ENCODE data around the gene RAD51B.
"Not testable (repeated sequence)": the region's sequence is repeated elsewhere in the genome, so short reads cannot be mapped to it uniquely, and the experiment has no call there.

RAD51B gene

GRCh38 chr14:68757618-68758081 lies 938.1 kb downstream of the RAD51B start:
- no peak for DNase-seq

DNA sequence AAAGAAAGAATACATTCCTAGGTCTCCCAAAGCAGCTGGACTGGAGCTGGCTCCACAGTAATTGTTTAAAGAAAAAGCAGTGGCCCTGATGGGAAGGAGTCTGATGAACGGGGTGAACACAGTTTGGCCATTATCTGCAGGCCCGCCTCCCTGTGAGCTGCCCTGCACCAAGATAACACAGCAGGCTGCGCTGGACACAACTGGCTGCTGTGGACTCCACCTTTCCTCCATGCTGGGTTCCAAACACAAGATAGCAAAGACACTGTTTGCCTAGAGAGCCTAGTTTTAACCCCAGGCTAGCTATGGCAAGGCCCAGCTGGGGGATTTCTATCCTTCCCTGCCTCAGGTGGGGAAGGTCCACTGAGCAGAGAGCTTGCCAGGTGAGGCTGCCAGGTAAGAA lies 938.7 kb downstream of the RAD51B start:
- no peak for DNase-seq

DNA sequence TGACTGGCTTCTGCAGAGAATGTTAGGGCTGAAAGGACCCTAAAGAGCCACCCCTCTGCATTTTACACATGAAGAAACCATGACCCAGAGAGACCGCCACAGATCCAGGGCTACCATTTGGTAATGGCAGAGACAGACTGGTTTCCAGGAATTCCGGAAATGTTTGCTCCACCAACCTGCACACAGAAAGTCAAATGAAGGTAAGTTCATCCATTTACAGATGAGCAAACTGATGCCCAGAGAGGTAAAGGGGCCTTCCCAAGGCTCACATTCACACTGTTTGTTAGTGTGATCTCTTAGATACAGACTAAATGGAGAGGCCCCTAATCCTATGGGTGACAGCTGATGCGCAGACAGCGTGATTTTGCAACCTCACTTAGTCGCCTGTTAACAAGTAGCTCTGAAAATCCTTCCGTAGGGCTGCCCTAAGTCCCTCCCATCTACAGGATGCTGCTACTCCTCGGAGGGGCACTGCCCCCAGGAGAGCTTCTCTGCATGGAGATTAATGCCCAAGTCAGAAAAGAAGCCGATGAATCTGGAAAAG lies 939.5 kb downstream of the RAD51B start:
- DNase-seq = no peak

- no peak for DNase-seq
Observed at GRCh38 chr14:68759937-68760336, 940.4 kb downstream of the RAD51B start.

- no peak for DNase-seq
Observed at GRCh38 chr14:68760761-68761160, 941.2 kb downstream of the RAD51B start.

GRCh38 chr14:68761391-68761790 lies 941.8 kb downstream of the RAD51B start:
- DNase-seq = no peak

- no peak for DNase-seq
Observed at GRCh38 chr14:68762953-68763764, 943.6 kb downstream of the RAD51B start.

GRCh38 chr14:68763843-68764242 lies 944.3 kb downstream of the RAD51B start:
- DNase-seq = not testable (repeated sequence)

- no peak for DNase-seq
Observed at GRCh38 chr14:68766299-68767247, 947.0 kb downstream of the RAD51B start.

GRCh38 chr14:68767248-68767645 lies 947.7 kb downstream of the RAD51B start:
- DNase-seq = no peak

- DNase-seq = no peak
Observed at GRCh38 chr14:68768316-68768715, 948.7 kb downstream of the RAD51B start.

- no peak for DNase-seq
Observed at GRCh38 chr14:68770051-68770450, 950.5 kb downstream of the RAD51B start.

DNA sequence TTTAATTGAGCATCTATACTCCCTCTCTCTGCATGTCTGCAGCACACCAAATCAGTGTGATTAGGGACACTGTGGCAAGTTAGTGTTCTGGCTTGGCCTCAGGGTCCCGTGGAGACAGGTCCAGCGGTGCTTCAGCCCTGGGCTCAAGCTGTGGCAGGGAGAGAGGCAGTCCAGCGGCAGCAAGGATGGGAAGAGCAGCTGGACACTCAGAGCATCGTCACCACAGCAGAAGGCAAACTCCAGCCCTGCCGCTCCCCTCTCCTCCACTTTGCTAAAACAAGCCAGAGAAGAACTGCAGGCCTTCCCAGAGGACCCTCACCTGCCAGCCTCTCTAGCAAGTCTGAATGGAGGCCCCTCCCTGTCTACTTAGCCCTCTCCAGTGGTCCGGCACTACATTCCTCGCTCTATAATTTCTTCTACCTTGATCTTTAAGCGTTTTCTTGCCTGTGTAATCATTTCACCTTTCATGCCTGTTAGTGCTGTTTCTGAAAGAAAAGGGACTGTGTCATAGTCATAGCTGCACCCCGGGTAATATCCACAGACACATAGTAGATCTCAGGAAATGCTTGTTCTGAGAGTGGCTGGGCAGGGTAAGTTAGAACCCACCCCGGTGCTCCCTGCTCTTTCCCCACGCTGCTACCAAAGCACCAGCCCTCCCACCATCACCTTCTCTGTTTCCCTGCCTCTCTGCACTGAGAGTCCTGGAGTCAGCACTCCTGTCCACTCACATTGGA lies 951.1 kb downstream of the RAD51B start:
- no peak for DNase-seq

GRCh38 chr14:68771631-68772030 lies 952.1 kb downstream of the RAD51B start:
- no peak for DNase-seq

DNA sequence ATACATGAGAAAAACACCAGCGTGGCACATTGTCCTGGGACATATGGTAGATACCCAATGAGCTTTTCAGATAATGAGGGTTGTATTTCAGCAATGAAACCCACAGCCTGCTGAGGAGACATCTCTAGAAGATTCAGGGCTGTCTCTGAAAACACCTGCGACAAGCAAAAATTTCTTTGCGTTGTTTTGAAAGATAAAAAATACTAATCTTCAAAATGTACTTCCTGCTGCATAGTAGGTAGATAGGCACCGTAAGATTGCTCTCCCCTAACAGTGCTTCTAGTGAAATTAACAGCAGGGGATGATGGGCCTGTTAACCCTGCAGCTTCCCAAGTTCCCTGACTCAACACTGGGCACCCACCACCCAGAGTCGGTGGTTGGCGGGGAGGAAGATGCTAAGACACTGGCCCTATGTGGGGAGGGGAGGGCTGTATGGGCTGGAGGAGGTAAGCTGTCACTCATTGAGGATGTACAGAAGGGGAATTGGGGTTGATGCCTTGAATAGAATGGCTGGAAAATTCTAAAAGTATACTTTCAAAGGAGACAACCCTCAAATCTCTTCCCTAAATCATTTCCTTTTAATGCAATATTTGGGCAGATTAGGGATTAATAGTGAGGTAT lies 953.3 kb downstream of the RAD51B start:
- DNase-seq = no peak

- DNase-seq = no peak
Observed at GRCh38 chr14:68774771-68775613, 955.4 kb downstream of the RAD51B start.

DNA sequence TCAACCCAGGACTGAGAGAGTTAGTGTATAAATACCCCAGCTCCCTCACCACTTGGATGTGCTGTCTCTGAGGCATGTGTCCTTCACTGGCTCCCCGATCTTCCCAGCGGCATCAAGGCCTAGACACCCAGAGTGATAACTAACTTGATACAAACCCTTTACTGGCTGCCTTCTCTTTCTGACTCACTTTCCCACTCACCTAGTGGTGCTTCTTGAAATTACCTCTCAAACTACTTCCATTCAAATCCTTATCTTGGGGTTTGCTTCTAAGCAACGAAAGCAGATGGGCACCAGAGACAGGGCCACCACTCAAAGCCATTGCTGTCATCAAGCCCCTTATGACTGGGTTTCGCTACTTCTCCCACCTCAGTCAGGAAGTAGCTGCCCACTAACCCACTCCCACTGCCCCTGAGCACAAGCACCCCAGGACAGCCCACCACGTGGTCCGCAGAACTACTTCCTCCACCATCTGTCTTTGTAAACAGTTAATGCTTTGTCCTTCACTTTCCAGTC lies 956.1 kb downstream of the RAD51B start:
- DNase-seq = no peak

GRCh38 chr14:68777644-68778043 lies 958.1 kb downstream of the RAD51B start:
- DNase-seq = no peak

All from NCI-H510A (cell line).